HG03097 (cell line): ENCODE measurements around the gene GAK.

Experiments
- ATAC-seq: cut with Tn5 transposase; IDR thresholded peaks from one replicate; pipeline ENCODE4 v1.9.1; 2021; ENCODE audit not compliant: unreplicated experiment, low FRiP score

GAK gene

GRCh38 chr4:834368-835147 is 97.6 kb downstream of the GAK start:
- no peak for ATAC-seq

GRCh38 chr4:833731-834367 is 98.3 kb downstream of the GAK start:
- no peak for ATAC-seq

GRCh38 chr4:833156-833555 is 99.0 kb downstream of the GAK start:
- ATAC-seq = no peak

- ATAC-seq = no peak
Observed at GRCh38 chr4:832536-832935, 99.6 kb downstream of the GAK start.

- no peak for ATAC-seq
Observed at GRCh38 chr4:832108-832507, 100.0 kb downstream of the GAK start.

GRCh38 chr4:831483-831805 is 100.7 kb downstream of the GAK start:
- no peak for ATAC-seq

GRCh38 chr4:830601-831482 is 101.3 kb downstream of the GAK start:
- ATAC-seq = no peak

- ATAC-seq = no peak
Observed at GRCh38 chr4:829761-830600, 102.1 kb downstream of the GAK start.

- no peak for ATAC-seq
Observed at GRCh38 chr4:829291-829690, 102.8 kb downstream of the GAK start.

- ATAC-seq = no peak
Observed at GRCh38 chr4:828641-829271, 103.4 kb downstream of the GAK start.

GRCh38 chr4:827209-828081 is 104.7 kb downstream of the GAK start:
- ATAC-seq = no peak

GRCh38 chr4:826508-827208 is 105.5 kb downstream of the GAK start:
- no peak for ATAC-seq

GRCh38 chr4:825971-826330 is 106.2 kb downstream of the GAK start, which contains the start of gene CPLX1:
Gene CPLX1, minus strand, starts transcription at chr4:826129. Its CDS starts 1,607 bp downstream, at chr4:824522.
- ATAC-seq = no peak

GRCh38 chr4:825063-825970 is 106.8 kb downstream of the GAK start:
- no peak for ATAC-seq

GRCh38 chr4:824461-825062 is 107.6 kb downstream of the GAK start:
- no peak for ATAC-seq

GRCh38 chr4:823761-824460 is 108.2 kb downstream of the GAK start:
- no peak for ATAC-seq
